ENCODE results near the gene SLC1A3.

The SLC1A3 gene

DNA sequence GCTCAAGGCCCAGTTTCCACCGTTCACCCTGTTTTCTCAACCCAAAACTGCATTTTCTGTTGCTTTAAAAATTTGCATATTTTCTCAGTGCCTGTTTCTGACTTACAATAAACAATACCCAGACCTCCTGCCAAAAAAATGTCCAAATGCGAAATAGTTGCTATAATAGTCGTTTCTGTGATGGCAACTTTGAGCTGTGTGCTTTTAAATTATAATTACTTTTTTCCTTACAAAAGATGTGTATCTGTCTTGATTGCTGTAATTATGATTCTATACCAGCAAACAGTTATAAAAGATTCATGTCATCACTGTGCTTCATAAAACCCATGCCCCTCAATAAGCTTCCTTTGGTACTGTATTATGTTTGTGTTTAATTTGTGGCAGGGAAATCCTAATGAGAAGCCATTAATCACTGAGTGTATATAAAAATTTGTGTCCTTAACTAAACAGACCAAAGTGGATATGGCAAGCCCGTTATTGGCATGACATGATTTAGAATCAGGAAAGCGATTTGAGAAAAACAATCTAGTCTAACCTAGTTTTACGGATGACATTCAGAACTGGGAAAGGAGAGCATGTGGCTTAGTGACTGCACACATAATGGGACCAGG lies 5.4 kb upstream of the SLC1A3 start:
- no peak for DNase-seq

GRCh38 chr5:36602704-36603321 lies 3.6 kb upstream of the SLC1A3 start:
- no peak for DNase-seq

GRCh38 chr5:36605241-36605640 lies 1.2 kb upstream of the SLC1A3 start:
- no peak for DNase-seq

DNA sequence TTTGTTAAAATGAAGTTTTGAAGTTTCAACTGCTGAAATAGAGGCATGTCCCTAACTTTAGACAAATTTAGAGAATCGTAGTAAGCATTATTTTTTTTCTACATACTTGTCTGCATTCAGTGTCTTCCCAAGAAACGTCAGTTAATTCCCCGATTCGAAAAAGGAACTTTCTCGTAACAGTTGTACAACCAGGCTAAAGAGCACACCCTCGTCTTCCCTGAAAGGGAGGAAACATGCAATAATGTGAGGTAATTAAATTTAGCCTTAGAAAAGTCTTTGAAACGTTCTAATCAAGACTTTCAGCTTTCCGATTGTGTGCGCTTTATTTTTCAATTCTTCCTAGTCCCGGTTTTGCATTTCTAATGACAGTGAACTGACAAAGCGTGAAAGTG lies 374 bp upstream of the SLC1A3 start:
- DNase-seq, result no peak

- no peak for DNase-seq
These were observed 737 bp downstream of the SLC1A3 start for GRCh38 chr5:36607114-36607571.

GRCh38 chr5:36607838-36608783 lies 1.7 kb downstream of the SLC1A3 start:
- DNase-seq, result no peak

- no peak for DNase-seq
These were observed 4.2 kb downstream of the SLC1A3 start for GRCh38 chr5:36610621-36611020.

DNA sequence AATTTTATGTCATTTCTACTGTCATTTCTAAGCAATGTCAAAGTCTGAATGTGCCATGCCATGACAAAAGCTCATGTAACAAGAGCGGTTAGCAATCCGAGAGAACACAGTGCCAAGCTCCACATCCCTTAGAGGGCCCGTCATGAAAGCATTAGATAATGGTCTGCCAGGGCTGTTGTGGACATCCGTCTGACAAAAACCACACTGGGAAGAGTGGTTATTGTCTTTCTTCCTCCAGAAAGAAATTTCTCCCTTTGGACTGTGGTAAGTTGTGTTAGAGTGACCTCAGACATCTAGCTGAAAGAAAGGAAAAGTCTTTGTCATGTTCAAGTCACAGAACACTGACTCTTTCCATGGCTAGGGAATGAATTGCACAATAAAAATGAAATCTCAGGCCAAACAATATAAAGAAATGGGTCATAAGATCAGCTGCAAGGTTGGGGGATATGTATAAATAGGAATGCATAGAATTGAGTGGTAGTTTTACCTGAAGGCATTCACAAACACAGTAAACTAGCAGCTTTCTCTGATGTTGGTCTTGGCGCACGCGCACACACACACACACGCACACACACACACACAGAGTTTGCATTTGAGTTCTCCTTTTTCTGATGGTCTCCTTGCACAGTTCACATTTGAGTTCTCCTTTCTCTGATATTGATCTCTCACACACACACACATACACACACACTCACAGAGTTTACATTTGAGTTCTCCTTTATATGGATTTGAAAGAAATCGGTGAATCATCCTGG lies 5.3 kb downstream of the SLC1A3 start:
- DNase-seq, result no peak

DNA sequence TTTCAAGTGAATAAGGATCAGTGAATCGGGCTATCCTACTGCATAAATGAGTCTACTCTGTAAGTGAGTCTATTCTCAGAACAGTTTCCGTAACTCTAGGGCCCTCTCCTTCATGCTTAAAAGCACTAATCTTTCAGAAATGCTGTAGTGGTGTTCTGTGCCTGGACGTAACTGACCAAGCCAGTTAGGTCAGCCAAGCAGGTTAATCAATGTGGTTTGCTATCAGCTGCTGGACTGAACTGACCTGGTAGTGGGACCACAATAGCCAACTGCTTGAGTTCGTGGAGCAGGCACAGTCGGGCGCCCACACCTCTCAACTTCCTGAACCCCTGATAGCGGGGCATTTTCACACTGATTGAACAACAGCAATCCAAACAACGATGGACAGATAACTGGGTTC lies 6.8 kb downstream of the SLC1A3 start:
- DNase-seq, result no peak

DNA sequence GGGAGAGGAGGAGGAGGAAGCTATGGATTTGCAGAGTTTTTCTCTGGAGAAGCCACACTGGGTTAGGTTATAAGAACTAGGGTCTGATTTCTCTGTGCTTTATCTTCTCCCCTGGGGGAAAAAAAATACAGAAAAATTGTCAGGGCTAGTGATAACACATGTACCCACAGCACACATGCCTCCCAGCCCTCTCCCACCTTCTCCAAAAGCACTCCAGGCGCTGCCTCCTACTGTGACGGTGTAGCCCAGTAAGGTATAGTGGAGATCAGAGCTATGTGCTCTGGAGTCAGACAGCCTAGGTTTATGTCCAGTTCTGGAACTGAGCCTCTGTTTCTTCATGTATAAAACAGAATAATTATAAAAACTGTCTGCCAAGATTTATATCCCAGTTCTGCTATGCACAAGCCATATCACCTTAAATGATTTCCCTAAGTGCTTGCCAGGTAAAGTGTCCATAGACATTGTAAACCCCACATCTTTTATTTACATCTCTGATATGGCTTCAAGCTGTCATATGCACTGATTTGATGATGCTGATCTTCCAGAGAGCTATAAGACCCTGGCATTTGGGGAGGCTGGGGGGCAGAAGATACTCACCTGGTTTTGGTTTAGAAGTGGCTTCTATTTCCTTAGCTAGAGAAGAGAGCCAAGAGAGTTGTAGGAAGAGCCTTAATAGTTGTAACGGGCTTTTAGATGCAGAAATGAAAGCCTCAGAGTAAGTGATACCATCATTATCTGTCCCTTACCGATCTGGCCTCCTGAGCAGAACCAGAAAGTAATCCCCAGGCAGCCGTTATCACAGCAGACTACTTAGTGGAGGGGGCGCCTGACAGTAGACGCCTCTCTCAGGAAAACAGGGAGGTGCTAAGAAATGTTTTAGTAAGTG lies 7.6 kb downstream of the SLC1A3 start:
- no peak for DNase-seq

DNA sequence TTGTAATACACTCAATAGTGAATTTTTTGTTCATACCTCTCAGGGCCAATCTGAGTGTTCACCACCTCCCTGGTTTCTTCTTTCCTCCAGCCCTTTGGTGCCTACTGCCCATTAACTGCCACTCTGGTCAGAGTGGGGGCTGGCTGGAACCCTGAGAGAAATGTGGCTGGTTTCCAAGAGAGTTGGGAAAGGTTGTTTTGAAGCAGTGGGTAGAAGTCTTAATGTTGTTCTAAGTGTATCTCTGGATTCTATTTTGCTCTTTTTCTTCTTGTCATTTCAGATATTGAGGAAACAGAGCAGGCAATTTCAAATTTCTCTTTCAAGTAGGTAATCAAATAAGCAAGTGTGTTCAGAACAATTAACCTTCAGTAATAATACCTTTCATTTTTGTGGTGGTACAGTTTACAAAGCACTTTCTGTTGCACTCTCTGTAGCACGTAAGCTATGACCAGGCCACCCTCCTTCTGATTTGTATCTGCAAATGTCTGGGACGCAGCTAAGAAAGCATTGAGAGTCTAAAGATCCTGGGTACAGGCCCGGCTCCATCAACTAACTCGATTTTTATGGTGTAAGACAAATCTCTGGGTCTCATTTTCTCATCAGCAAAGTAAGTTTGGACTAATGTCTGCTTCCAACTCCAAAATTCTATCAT lies 8.4 kb downstream of the SLC1A3 start:
- DNase-seq, result no peak

DNA sequence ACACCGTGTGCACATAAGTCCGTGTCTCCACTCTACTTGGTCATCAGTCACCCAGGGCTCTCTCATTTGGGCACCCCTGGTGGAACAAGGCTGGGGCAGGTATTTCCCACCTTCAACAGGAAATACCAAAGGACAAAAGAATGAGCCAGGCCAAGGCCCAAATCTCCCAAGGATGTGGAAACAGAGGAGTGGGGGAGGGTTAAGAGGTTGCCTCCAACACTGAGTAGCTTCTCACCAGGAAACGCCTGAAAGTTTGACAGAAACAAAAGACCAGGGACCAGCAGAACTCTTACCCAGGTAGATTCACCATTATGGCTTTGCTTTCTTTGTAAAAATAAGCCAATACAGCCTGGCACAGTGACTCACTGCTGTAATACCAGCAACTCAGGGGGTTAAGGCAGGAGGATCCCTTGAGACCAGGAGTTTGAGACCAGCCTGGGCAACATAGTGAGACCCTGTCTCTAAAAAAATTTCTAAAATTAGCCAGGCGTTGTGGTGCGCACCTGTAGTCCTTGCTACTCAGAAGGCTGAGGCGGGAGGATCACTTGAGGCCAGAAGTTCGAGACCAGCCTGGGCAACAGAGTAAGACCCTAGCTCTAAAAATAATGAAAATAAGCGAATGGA lies 12.7 kb downstream of the SLC1A3 start:
- no peak for DNase-seq

- DNase-seq, result no peak
These were observed 15.6 kb downstream of the SLC1A3 start for GRCh38 chr5:36621985-36622384.

DNA sequence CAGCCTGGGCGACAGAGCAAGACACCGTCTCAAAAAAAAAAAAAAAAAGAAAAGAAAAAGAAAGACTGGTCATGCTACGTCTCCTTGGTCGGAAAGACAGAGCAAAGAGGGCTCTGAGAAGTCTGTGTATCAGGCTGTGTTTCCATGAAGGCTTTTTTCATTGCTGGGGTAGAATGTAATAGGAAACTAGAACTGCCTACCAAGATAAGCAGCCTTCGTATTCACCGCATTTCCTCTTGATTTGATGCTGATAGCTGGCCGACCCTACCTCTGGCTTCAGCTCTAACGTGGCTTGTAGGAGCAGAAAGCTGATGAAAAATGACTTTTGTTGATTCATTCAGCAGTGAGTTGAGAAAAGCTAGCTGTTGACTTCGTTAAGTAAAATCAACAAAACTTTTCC lies 17.4 kb downstream of the SLC1A3 start:
- DNase-seq, result no peak

DNA sequence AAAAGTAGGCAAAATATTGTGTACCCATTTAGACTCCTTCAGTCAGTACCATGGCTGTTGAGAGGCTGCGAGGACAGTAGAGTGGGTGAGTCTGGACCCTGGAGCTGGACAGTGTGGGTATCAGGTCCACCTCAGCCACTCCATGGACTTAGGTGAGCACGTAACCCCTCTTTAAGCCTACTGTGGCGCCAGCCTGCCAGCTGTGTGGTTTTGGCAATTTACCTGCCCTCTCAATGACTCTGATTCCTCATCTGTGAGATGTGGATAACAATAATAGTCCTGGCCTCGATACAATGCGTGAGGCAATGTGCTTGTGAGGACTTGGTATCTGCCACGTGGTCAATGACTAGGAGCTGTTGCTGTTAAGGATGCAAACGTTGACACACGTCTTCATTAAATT lies 17.9 kb downstream of the SLC1A3 start:
- no peak for DNase-seq

DNA sequence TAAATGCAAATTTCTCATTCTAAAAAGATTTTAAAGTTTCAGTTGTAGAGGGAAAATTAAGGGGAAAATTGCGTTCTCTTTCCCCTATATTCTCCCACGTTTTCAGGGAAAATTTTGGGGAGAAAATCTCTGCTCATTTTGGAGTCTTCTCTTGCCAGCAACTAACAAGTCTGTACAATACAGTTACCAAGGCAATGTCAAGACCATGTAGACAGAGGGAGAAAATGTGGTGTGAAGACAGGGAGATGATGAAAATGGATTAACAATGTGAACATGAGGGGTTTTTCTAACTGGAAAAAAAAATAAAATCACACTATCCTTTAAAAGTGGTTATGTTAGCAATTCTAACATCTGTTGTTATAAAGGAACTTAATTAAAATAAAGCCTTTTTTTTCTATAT lies 22.3 kb downstream of the SLC1A3 start:
- no peak for DNase-seq

DNA sequence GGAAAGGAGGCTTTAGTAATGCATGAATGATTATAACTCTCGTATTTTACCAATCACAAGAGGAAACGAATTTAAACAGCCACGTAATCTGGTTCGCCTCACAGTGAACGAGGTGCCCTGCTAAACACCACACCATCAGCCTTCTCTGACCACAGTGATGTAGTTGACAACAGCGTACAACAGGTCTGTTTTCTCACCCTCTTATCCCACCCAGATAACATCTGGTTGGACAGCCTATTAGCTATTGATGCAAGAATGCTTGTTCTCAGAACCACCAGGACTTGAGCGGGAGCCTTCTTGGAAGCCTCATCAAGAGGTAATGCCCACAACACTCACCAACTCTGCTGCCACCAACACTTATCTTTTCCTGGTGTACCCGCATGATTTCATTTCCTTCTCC lies 23.3 kb downstream of the SLC1A3 start:
- no peak for DNase-seq

DNA sequence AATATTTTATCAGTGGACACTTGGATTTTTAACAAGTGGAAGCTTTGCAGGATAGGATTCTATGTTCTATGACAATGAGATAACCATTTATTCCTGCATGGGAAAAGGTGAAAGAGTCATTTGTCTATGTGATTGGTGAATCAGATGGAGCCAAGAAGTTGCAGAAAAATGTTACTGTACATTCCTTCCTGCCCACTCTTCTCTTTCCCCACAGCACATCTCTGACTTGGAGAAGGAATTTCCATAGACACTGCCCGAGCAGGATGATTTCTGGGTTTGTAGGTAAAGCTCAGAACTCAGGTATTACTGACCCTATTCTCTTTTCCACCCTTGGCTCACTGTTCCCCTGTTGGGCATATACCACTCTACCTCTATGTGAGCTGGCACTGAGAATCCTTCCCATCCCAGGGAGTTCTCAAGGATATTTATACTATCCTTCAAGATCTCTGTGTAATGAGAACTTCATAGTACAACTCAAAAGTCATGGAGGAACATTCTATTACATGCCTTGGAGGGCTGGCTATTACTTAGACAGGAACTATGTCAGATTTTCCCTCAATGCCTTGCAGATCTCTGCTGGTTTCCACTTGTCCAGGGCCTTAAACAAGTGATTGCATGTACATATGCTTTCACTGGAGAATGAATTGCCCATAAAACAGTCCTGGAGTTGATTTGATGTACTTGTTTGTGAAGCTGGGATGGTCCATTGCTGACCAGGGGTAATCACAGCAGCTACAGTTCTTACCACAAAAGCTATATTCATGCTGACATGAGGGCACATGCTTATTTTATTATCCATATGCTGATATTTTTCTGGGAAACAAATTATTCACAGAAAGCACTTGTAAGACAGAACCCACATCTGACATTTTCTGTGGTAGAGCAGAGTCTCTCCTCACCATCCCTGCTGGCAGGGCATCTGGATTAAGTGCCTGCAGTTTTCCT lies 24.1 kb downstream of the SLC1A3 start:
- DNase-seq, result no peak

DNA sequence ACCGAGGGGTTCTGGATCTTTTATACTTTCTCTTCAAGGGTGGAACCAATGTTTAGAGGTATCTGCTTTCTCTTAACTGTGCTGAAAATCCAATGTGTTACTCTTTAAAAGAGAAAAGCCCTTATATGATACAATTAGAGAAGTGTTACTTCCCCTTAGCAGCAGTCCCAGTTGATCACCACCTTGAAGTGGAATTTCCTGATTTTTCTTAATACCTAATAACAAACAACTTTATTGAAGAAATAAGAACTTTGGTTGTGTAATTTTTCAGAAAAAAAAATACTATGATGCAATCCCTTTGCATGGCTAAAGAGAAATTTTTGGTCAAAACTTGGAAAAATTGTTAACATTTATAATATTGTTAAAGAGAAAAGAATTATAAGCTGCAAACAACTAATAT lies 24.7 kb downstream of the SLC1A3 start:
- no peak for DNase-seq
